Thyroid gland (tissue), 4 donors: Measurements from ENCODE around the gene REV3L.

Experiments used
- CTCF ChIP-seq, 6 experiments: fragments of 200-600 bp in 3 of 6; fragments of 450-650 bp in 3 of 6; sonication (generic) in 3 of 6; IDR thresholded peaks; one replicate each; pipeline ENCODE4 v1.5.1; 2016 to 2019; ENCODE audit warnings: antibody characterized with exemption in 6 of 6, mild to moderate bottlenecking in 2 of 6, inconsistent platforms in 1 of 6, moderate library complexity in 1 of 6
- POLR2A ChIP-seq, 2 donors: fragments of 450-650 bp; IDR thresholded peaks; one replicate each; pipeline ENCODE4 v1.6.1; 2017; ENCODE audit warnings: antibody characterized with exemption in 2 of 2, mild to moderate bottlenecking in 2 of 2, moderate library complexity in 1 of 2

- TF ChIP-seq CTCF (IDR thresholded peaks at IDR 0.05) (no peak), POLR2A (IDR thresholded peaks at IDR 0.05) (no peak)
These were observed 143.7 kb downstream of the REV3L start for GRCh38 chr6:111339294-111339693.
